Activated T-cell treated with anti-CD3 and anti-CD28 coated beads, Interleukin-2, amount 50 U/mL, for 48 hours (primary cell): ENCODE data around the gene LSS.

Source experiments
- DNase-seq, 2 experiments: peaks; one replicate each; pipeline ENCODE4 v3.0.0-alpha.2; 2020

LSS gene

GRCh38 chr21:46218906-46219590 is 9.5 kb downstream of the LSS start:
- DNase-seq, result no peak

- DNase-seq, result no peak
These were observed 10.9 kb downstream of the LSS start for GRCh38 chr21:46217511-46218196.

- DNase-seq, result no peak
These were observed 12.3 kb downstream of the LSS start for GRCh38 chr21:46216132-46216747.

- DNase-seq, result no peak
These were observed 13.0 kb downstream of the LSS start for GRCh38 chr21:46215436-46216131.

- DNase-seq, result no peak
These were observed 13.9 kb downstream of the LSS start for GRCh38 chr21:46214478-46215340.

GRCh38 chr21:46213620-46214286 is 14.8 kb downstream of the LSS start:
- DNase-seq, result no peak

- DNase-seq, result no peak
These were observed 15.7 kb downstream of the LSS start for GRCh38 chr21:46212721-46213484.

GRCh38 chr21:46211786-46212720 is 16.5 kb downstream of the LSS start:
- no peak for DNase-seq

- DNase-seq, result no peak
These were observed 17.2 kb downstream of the LSS start for GRCh38 chr21:46211376-46211775.

GRCh38 chr21:46210378-46211136 is 18.0 kb downstream of the LSS start:
- DNase-seq, result no peak

GRCh38 chr21:46208761-46209721 is 19.5 kb downstream of the LSS start:
- DNase-seq, result no peak

GRCh38 chr21:46207920-46208591 is 20.5 kb downstream of the LSS start:
- no peak for DNase-seq

- no peak for DNase-seq
These were observed 21.3 kb downstream of the LSS start for GRCh38 chr21:46207006-46207919.

GRCh38 chr21:46206163-46207005 is 22.2 kb downstream of the LSS start:
- DNase-seq, result no peak

GRCh38 chr21:46205766-46206162 is 22.8 kb downstream of the LSS start:
- no peak for DNase-seq
